Transverse colon (tissue), 4 donors: ENCODE data around the gene GMPR2.

Experiments used
- POLR2A ChIP-seq: fragments of 450-650 bp; IDR thresholded peaks from one replicate; pipeline ENCODE4 v1.6.1; 2016; ENCODE audit warnings: antibody characterized with exemption, mild to moderate bottlenecking, moderate library complexity
- POLR2AphosphoS5 ChIP-seq, 3 donors: sonication (generic); formaldehyde crosslinking; IDR thresholded peaks; one replicate each; pipeline ENCODE4 v1.6.1; 2016; ENCODE audit warnings: antibody characterized with exemption in 3 of 3
- TF ChIP-seq, protein P1 (sequence below), 5 experiments: fragments of 200-600 bp in 3 of 5; fragments of 450-650 bp in 2 of 5; sonication (generic) in 3 of 5; IDR thresholded peaks; 1 replicate in 2 of 5; 2 replicates in 3 of 5; pipeline ENCODE4 v1.5.1; 2016 to 2017; ENCODE audit warnings: antibody characterized with exemption in 5 of 5, inconsistent platforms in 3 of 5, mild to moderate bottlenecking in 2 of 5, moderate library complexity in 1 of 5

DNA sequence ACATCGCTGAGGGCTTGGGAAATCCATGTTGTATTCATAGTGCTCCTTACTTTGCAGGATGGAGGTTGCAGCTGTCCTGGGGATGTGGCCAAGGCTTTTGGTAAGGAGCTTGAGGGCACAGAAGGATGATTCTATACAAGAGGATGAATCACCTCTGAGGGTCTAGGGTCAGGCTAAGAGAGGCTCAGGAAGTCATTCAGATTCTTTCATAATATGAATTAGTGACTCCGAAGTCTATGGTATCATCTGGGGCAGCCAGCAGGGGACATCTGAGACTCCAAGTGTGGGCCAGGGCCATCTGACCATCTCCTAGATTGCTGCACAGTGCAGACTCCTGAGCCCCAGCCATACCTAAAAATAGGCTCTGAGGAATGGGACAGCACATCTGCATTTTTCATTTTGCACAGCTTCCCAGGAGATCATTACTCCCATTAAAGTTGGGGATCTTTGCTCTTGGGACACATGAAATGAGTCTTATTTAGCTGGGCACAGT lies 4.8 kb downstream of the GMPR2 start:
- no peak for TF ChIP-seq POLR2AphosphoS5 (IDR thresholded peaks at IDR 0.05)
- TF ChIP-seq, protein P1, sequence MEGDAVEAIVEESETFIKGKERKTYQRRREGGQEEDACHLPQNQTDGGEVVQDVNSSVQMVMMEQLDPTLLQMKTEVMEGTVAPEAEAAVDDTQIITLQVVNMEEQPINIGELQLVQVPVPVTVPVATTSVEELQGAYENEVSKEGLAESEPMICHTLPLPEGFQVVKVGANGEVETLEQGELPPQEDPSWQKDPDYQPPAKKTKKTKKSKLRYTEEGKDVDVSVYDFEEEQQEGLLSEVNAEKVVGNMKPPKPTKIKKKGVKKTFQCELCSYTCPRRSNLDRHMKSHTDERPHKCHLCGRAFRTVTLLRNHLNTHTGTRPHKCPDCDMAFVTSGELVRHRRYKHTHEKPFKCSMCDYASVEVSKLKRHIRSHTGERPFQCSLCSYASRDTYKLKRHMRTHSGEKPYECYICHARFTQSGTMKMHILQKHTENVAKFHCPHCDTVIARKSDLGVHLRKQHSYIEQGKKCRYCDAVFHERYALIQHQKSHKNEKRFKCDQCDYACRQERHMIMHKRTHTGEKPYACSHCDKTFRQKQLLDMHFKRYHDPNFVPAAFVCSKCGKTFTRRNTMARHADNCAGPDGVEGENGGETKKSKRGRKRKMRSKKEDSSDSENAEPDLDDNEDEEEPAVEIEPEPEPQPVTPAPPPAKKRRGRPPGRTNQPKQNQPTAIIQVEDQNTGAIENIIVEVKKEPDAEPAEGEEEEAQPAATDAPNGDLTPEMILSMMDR (IDR thresholded peaks at IDR 0.05): no peak
- no peak for TF ChIP-seq POLR2A
